HepG2 (cell line): ENCODE measurements around the gene PTMA. TPM values are rescaled to one million over a fixed set of nuclear protein-coding genes. Genes with fewer than 3 reads are reported as not detected.

Source experiments
- BATF2 ChIP-seq: sonication (generic); formaldehyde crosslinking; IDR thresholded peaks from 2 replicates; pipeline ENCODE4 v1.8.0; 2022; ENCODE audit warnings: mild to moderate bottlenecking, missing genetic modification reagents, moderate library complexity
- BCL3 ChIP-seq: sonication (generic); formaldehyde crosslinking; IDR thresholded peaks from 2 replicates; pipeline ENCODE4 v1.5.1; 2020; ENCODE audit warnings: mild to moderate bottlenecking, missing genetic modification reagents, moderate library complexity
- DMAP1 ChIP-seq: IDR thresholded peaks from 2 replicates; pipeline ENCODE4 v1.6.1; 2016
- ELF4 ChIP-seq: sonication (generic); formaldehyde crosslinking; IDR thresholded peaks from 2 replicates; pipeline ENCODE4 v1.5.0; 2020; ENCODE audit warnings: missing genetic modification reagents, mild to moderate bottlenecking, moderate library complexity, borderline replicate concordance
- FOSL1 ChIP-seq: sonication (generic); formaldehyde crosslinking; IDR thresholded peaks from 2 replicates; pipeline ENCODE4 v1.9.0; 2021; ENCODE audit warnings: missing genetic modification reagents, borderline replicate concordance
- GABPB1 ChIP-seq: IDR thresholded peaks from 2 replicates; pipeline ENCODE4 v1.6.1; 2016; ENCODE audit warnings: mild to moderate bottlenecking, missing genetic modification reagents, moderate library complexity, missing compliant biosample characterization
- GATAD1 ChIP-seq: IDR thresholded peaks from 2 replicates; pipeline ENCODE4 v1.6.1; 2016; ENCODE audit warnings: missing genetic modification reagents, missing compliant biosample characterization
- GTF3A ChIP-seq: sonication (generic); formaldehyde crosslinking; conservative IDR thresholded peaks from 2 replicates; pipeline ENCODE4 v1.4.0; 2020; ENCODE audit warnings: mild to moderate bottlenecking, missing genetic modification reagents
- HIC2 ChIP-seq: sonication (generic); formaldehyde crosslinking; IDR thresholded peaks from 2 replicates; pipeline ENCODE4 v1.9.0; 2022; ENCODE audit warnings: low read depth, missing genetic modification reagents
- HMG20A ChIP-seq: IDR thresholded peaks from 2 replicates; pipeline ENCODE4 v1.6.1; 2016; ENCODE audit warnings: borderline replicate concordance
- KDM4B ChIP-seq: sonication (generic); formaldehyde crosslinking; IDR thresholded peaks from 2 replicates; pipeline ENCODE4 v1.4.0; 2020; ENCODE audit warnings: missing genetic modification reagents
- PAF1 ChIP-seq: IDR thresholded peaks from 2 replicates; pipeline ENCODE4 v1.6.1; 2016; ENCODE audit warnings: missing genetic modification reagents, missing compliant biosample characterization
- PCBP1 ChIP-seq: fragments of 200-400 bp; formaldehyde crosslinking; IDR thresholded peaks from 2 replicates; pipeline ENCODE4 v1.6.1; 2017; ENCODE audit warnings: mild to moderate bottlenecking, low read depth, low read length, borderline replicate concordance
- PITX1 ChIP-seq: sonication (generic); formaldehyde crosslinking; IDR thresholded peaks from 2 replicates; pipeline ENCODE4 v1.5.1; 2020; ENCODE audit warnings: mild to moderate bottlenecking, missing genetic modification reagents
- POLR2A ChIP-seq, 2 experiments: IDR thresholded peaks; 2 replicates each; pipeline ENCODE4 v1.6.1; 2011; ENCODE audit warnings: low read depth in 2 of 2, low read length in 2 of 2, mild to moderate bottlenecking in 1 of 2, moderate library complexity in 1 of 2; ENCODE audit not compliant: insufficient read depth in 1 of 2
- RARG ChIP-seq: sonication (generic); formaldehyde crosslinking; IDR thresholded peaks from 2 replicates; pipeline ENCODE4 v1.4.0; 2020; ENCODE audit warnings: low read depth, mild to moderate bottlenecking, missing genetic modification reagents
- SKIL ChIP-seq: sonication (generic); formaldehyde crosslinking; IDR thresholded peaks from 2 replicates; pipeline ENCODE4 v1.8.0; 2022; ENCODE audit warnings: missing genetic modification reagents, mild to moderate bottlenecking, moderate library complexity, borderline replicate concordance
- SNRNP70 ChIP-seq: fragments of 200-400 bp; formaldehyde crosslinking; IDR thresholded peaks from 2 replicates; pipeline ENCODE4 v1.6.1; 2017; ENCODE audit warnings: mild to moderate bottlenecking, low read depth, low read length, moderate library complexity
- TP53 ChIP-seq: sonication (generic); formaldehyde crosslinking; conservative IDR thresholded peaks from 2 replicates; pipeline ENCODE4 v1.4.0; 2020; ENCODE audit warnings: missing genetic modification reagents
- ZKSCAN5 ChIP-seq: sonication (generic); formaldehyde crosslinking; IDR thresholded peaks from 2 replicates; pipeline ENCODE4 v1.5.1; 2020; ENCODE audit warnings: mild to moderate bottlenecking, missing genetic modification reagents
- ZNF30 ChIP-seq: sonication (generic); formaldehyde crosslinking; IDR thresholded peaks from 2 replicates; pipeline ENCODE4 v1.5.0; 2020; ENCODE audit warnings: mild to moderate bottlenecking, missing genetic modification reagents
- ZNF552 ChIP-seq: sonication (generic); formaldehyde crosslinking; IDR thresholded peaks from 2 replicates; pipeline ENCODE4 v1.9.0; 2022; ENCODE audit warnings: missing genetic modification reagents, mild to moderate bottlenecking, borderline replicate concordance
- ZNF562 ChIP-seq: sonication (generic); formaldehyde crosslinking; IDR thresholded peaks from 2 replicates; pipeline ENCODE4 v1.8.0; 2022; ENCODE audit warnings: missing genetic modification reagents, borderline replicate concordance
- ZNF773 ChIP-seq: sonication (generic); formaldehyde crosslinking; IDR thresholded peaks from 2 replicates; pipeline ENCODE4 v1.4.0; 2020; ENCODE audit warnings: missing genetic modification reagents, borderline replicate concordance
- ZNF788 ChIP-seq: sonication (generic); formaldehyde crosslinking; IDR thresholded peaks from 2 replicates; pipeline ENCODE4 v1.5.0; 2020; ENCODE audit warnings: mild to moderate bottlenecking, missing genetic modification reagents, borderline replicate concordance
- polyA plus RNA-seq, 8 experiments: library from polyadenylated mRNA; depleted of rRNA in 3 of 8; stranded (reverse) in 7 of 8; unstranded in 1 of 8; fragments of >200 nt; fragmentation: Illumina TruSeq in 4 of 8; extraction: Trizol in 4 of 8; gene quantifications; 2 replicates each; pipeline versions ENCODE4 v1.2.1 to v1.2.3, GENCODE V29; 2011 to 2016; ENCODE audit warnings: low read depth in 4 of 8, missing spikeins in 1 of 8, mixed read lengths in 1 of 8; ENCODE audit not compliant: insufficient read depth in 1 of 8
- total RNA-seq, 5 experiments: library from RNA; depleted of rRNA; stranded (reverse); fragments of >200 nt; fragmentation: Illumina TruSeq; extraction: Trizol; gene quantifications; 2 replicates each; pipeline ENCODE4 v1.2.3, GENCODE V29; 2016; ENCODE audit warnings: low read depth in 1 of 5

PTMA gene
- total and polyA plus RNA-seq, 2 of the 13 experiments (the other 11 are each of a cell fraction or from before 2014, with no cell fraction given) = 190 to 1,086 TPM

- TF ChIP-seq ZKSCAN5 (CRISPR knock-in tag) = no peak
- TF ChIP-seq ZNF30 (CRISPR knock-in tag) = peak; percentile 99
- TF ChIP-seq TP53 (CRISPR knock-in tag) = 0 out of 2 replicates have a peak, but pooled peaks have one; percentile 25
- no peak for TF ChIP-seq PAF1
- no peak; the same call in 1 of the 2 replicates for TF ChIP-seq HIC2 (CRISPR knock-in tag)
- peak; percentile 99 for TF ChIP-seq ZNF552
- TF ChIP-seq PITX1 (CRISPR knock-in tag) = peak; percentile 59; the same call in 1 of the 2 replicates
- TF ChIP-seq ZNF773 = peak; percentile 100
- TF ChIP-seq SNRNP70 = no peak
- peak; percentile 95 for TF ChIP-seq GTF3A (CRISPR knock-in tag)
- peak; percentile 78 for TF ChIP-seq DMAP1 (CRISPR knock-in tag)
- TF ChIP-seq ELF4 (CRISPR knock-in tag) = peak; percentile 93
- TF ChIP-seq SKIL = no peak; the same call in 1 of the 2 replicates
- TF ChIP-seq GATAD1 = peak; percentile 61
- peak; percentile 98 for TF ChIP-seq ZNF788 (CRISPR knock-in tag)
- peak in 1 of 2 experiments; percentile 86; a peak in 2 of 4 replicates for TF ChIP-seq POLR2A (IDR thresholded peaks at IDR 0.05; ENCODE audit: insufficient read depth in 1 of 2, low read depth in 2 of 2, low read length in 2 of 2)
- peak; percentile 99 for TF ChIP-seq ZNF562 (CRISPR knock-in tag)
- TF ChIP-seq PCBP1 = no peak
- TF ChIP-seq BATF2 (CRISPR knock-in tag) = peak; percentile 99
- peak; percentile 99 for TF ChIP-seq RARG (CRISPR knock-in tag)
- TF ChIP-seq FOSL1 (CRISPR knock-in tag) = peak; percentile 52; the same call in 1 of the 2 replicates
- TF ChIP-seq KDM4B (CRISPR knock-in tag) = no peak
- peak; percentile 100 for TF ChIP-seq BCL3 (CRISPR knock-in tag)
- no peak for TF ChIP-seq HMG20A (CRISPR knock-in tag)
- peak; percentile 76 for TF ChIP-seq GABPB1
Observed at GRCh38 chr2:231709981-231710798, 1.9 kb downstream of the PTMA start (continued).
